Psoas muscle (tissue), 8 donors: Measurements from ENCODE around the gene SCO2. TPM values are rescaled to one million over a fixed set of nuclear protein-coding genes. Genes with fewer than 3 reads are reported as not detected.

Experiments used
- ATAC-seq, 4 donors: fragments of 200-7000 bp; cut with Tn5 transposase; one replicate each; pipeline ENCODE4 v1.9.1; 2020; ENCODE audit warnings: moderate library complexity in 3 of 4, mild to moderate bottlenecking in 2 of 4
- DNase-seq, 2 donors: peaks; one replicate each; pipeline ENCODE4 v3.0.0-alpha.2; 2020
- H3K27ac ChIP-seq: fragments of 200-600 bp; one replicate; pipeline ENCODE4 v1.8.0; 2022
- H3K27me3 ChIP-seq, 3 donors: fragments of 200-600 bp in 1 of 3; one replicate each; pipeline versions ENCODE4 v1.6.1 to v1.8.0; 2013 to 2022; ENCODE audit warnings: low read length in 2 of 3, mild to moderate bottlenecking in 2 of 3, moderate library complexity in 1 of 3; ENCODE audit not compliant: insufficient read depth in 3 of 3
- H3K36me3 ChIP-seq, 2 donors: fragments of 200-600 bp in 1 of 2; one replicate each; pipeline versions ENCODE4 v1.6.1 to v1.8.0; 2013 to 2022; ENCODE audit warnings: low read depth in 1 of 2, mild to moderate bottlenecking in 1 of 2, moderate library complexity in 1 of 2; ENCODE audit not compliant: insufficient read depth in 1 of 2
- H3K4me1 ChIP-seq: fragments of 200-600 bp; one replicate; pipeline ENCODE4 v1.8.0; 2022
- H3K4me3 ChIP-seq: fragments of 200-600 bp; one replicate; pipeline ENCODE4 v1.8.0; 2022; ENCODE audit warnings: mild to moderate bottlenecking
- H3K9me3 ChIP-seq: fragments of 200-600 bp; one replicate; pipeline ENCODE4 v1.8.0; 2022
- WGBS, 3 donors: extraction: QIAGEN DNeasy Blood & Tissue Kit; methylation state at CpG; one replicate each; pipeline versions ENCODE4 v1.1.6 to v1.1.7; 2013; 5-methylcytosine and 5-hydroxymethylcytosine counted together
- intact Hi-C, 2 donors: fragments of 100-400 bp; cut with DNase I; formaldehyde crosslinking; loops; one replicate each; pipeline versions ENCODE4 v1.11.0 to v1.14.2; 2022
- polyA plus RNA-seq, 3 donors: library from polyadenylated mRNA; stranded (reverse); fragments of 200-250 nt; gene quantifications; one replicate each; pipeline ENCODE4 v1.2.3, GENCODE V29; 2013
- total RNA-seq, 4 donors: library from RNA; stranded (reverse); fragmentation: NEBNext Ultra II Directional in 2 of 4; extraction: Animal tissue kit (Norgen Biotek cat#: 25700) in 2 of 4; gene quantifications; one replicate each; pipeline versions ENCODE4 v1.2.1 to v1.2.4, GENCODE V29; 2021 to 2023
- TF ChIP-seq, protein P1 (sequence below): fragments of 200-600 bp; IDR thresholded peaks from one replicate; pipeline ENCODE4 v1.8.0; 2022; ENCODE audit warnings: antibody characterized with exemption
- donor health status: healthy with polysubstance abuse.
- donor health status: DM: no; HTN: no; CAD: no; lungs with moderate emphysema.
- donor health status: Bipolar disorder and iron deficiency.
- donor health status: healthy.
- donor health status: DM: yes; HTN: yes; CAD: no.
- donor health status: DM: no; HTN: no; CAD: no.
- donor health status: DM: no; HTN: no; CAD: no.
- donor health status: DM: yes; HTN: yes; CAD: no.

SCO2 gene
- total and polyA plus RNA-seq, 7 donors = 0.97 to 1.00 (median 0.99) TPM; not detected in 4

DNA sequence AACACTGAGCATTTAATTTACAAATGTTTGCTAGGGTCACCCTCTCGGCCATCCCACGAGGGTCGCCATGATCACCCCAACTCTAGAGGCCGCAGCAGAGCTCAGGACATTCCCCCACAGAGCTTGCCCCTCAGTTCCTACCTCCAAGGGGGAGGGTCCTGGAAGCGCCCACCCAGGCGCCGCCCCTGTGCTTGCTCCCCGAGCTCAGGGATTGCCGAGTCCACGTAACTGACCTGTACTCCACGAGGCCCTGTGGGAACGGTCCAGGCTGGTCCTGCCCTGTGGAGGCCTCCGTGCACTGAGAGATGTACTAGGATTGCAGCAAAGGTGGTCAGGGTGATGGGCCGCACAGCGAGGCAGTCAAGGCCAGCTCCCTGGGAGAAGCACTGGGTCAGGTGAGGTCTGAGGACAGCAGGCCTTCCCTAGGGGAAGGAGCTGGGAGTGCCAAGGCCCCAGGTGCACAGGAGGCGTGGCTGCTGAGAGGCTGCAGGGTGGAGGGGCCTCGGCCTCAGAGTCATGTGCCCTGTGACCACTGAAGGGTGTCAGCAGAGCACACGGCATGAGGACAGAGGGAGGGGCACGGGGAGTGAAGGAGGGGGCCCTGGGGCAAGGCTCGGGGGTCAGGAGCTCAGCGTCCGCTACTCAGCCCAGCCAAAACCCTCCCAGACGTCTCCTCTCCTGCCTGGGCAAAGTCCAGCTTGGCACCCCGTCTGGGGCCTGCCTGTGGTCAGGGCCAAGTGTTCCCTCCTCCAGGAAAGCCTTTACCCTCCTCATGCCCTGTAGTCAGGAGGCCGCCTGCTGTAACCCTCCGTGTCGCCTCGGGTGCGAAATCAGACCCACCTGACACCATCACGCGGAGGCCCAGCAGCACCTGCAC is 41.2 kb downstream of the SCO2 start:
- Histone ChIP-seq H3K4me3 (no peak overlapping the region), H3K36me3 (no peaks in the 10 kb centered on the region), H3K9me3 (no peaks in the 10 kb centered on the region), H3K27ac (no peak overlapping the region), H3K4me1 (peaks cover 4% of the 10 kb centered on the region), H3K27me3 (peaks cover 0 to 65% (median 22%) of the 10 kb centered on the region in 3 donors)
- DNase-seq (no peak), ATAC-seq (no peak)
- intact Hi-C loops = no loop called here
- TF ChIP-seq, protein P1, sequence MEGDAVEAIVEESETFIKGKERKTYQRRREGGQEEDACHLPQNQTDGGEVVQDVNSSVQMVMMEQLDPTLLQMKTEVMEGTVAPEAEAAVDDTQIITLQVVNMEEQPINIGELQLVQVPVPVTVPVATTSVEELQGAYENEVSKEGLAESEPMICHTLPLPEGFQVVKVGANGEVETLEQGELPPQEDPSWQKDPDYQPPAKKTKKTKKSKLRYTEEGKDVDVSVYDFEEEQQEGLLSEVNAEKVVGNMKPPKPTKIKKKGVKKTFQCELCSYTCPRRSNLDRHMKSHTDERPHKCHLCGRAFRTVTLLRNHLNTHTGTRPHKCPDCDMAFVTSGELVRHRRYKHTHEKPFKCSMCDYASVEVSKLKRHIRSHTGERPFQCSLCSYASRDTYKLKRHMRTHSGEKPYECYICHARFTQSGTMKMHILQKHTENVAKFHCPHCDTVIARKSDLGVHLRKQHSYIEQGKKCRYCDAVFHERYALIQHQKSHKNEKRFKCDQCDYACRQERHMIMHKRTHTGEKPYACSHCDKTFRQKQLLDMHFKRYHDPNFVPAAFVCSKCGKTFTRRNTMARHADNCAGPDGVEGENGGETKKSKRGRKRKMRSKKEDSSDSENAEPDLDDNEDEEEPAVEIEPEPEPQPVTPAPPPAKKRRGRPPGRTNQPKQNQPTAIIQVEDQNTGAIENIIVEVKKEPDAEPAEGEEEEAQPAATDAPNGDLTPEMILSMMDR = no peak
- 80 to 84% (median 81%) methylated on average over 29 to 31 of the region's 31 CpGs for WGBS, 3 donors

DNA sequence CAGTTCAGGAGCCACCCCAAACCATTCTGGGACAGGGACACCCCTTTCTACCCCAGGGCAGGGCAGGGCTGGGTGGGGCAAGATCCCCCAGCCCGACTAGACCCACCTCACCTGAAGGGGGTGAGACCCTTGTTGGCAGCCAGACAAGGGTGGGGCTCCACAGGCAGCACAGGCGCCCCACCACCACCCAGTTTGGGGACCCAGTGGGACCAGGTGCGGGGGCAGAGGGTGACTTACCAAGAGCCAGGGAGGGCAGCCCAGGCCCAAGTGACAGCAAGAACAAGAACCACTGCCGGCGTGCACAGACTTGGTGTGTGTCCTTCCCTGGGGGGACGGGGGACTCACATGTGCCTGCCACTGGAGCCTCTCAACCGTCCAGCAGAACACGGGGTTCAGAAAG is 41.8 kb downstream of the SCO2 start:
- Histone ChIP-seq H3K27me3 (peaks cover 0 to 66% (median 25%) of the 10 kb centered on the region in 3 donors), H3K4me1 (peaks cover 4% of the 10 kb centered on the region), H3K36me3 (no peaks in the 10 kb centered on the region), H3K9me3 (no peaks in the 10 kb centered on the region), H3K4me3 (no peak overlapping the region), H3K27ac (no peak overlapping the region)
- WGBS, 3 donors = 82 to 85% (median 83%) methylated on average over 8 of the region's 8 CpGs
- TF ChIP-seq, protein P1 = no peak
- DNase-seq = no peak
- no peak for ATAC-seq
- intact Hi-C loops = no loop called here

DNA sequence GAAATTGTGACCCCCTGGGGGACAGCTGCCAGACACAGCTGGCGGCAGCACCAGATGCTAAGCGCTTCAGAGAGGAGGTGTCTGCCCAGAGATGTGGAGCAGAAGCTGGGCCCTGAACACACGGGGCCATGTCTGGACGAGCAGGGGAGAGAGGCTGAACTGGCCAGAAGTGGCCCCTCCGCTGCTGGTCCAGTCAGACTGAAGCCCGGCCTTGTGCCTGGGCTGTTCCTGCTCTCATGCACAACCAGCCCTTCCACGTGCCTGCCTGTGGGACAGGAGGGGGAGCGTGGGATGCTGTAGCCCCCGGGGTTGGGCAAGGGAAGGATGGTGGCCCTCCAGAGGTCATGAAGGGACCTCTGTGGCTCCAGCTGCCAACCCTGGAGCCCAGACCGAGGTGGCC is 42.3 kb downstream of the SCO2 start:
- intact Hi-C loops = no loop called here
- Histone ChIP-seq H3K4me3 (no peak overlapping the region), H3K9me3 (no peaks in the 10 kb centered on the region), H3K4me1 (peaks cover 4% of the 10 kb centered on the region), H3K27me3 (peaks cover 0 to 66% (median 26%) of the 10 kb centered on the region in 3 donors), H3K27ac (no peak overlapping the region), H3K36me3 (no peaks in the 10 kb centered on the region)
- 58 to 68% (median 65%) methylated on average over 8 to 10 of the region's 10 CpGs for WGBS, 3 donors
- ATAC-seq (no peak), DNase-seq (no peak)
- TF ChIP-seq, protein P1 = no peak

DNA sequence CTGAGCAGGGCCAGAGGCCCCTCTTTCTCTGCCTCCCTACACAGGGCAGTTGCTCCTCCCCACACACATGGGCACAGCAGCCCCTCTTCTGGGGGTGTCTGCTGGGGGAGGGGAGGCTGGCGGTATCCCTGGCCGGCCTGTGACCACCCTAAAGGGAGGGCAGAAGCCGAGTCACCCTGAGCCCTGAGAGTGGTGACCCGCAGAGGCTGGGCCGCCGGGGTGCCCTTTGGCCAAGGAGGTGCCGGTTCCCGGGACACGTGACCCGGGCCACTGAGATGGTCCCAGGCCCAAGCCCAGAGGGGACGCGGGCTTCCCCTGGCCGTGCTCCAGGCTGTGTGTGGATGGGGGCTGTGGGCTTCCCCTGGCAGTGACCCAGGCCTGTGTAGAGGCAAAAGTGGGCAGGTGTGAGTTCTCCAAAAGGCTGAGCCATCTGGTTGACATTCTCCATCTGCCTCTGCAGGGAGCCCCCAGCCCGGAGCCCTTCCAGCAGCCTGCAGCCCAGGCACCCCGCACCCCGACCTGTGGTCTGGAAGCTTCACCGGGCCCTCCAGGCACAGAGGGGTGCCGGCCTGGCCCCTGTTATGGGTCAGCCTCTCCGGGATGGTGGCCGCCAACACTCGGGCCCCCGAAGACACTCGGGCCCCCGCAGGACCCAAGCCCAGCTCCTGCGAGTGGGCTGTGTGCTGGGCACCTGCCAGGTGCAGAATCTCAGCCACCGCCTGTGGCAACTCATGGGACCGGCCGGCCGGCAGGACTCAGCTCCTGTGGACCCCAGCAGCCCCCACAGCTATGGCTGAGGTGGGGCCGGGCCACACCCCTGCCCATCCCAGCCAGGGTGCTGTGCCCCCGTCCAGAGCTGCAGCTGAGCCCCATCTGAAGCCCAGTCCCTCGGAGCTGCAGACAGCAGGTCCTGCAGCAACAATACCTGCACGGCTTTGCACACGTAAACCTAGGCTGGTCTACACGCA is 43.0 kb downstream of the SCO2 start:
- WGBS, 3 donors = 39 to 47% (median 40%) methylated on average over 35 of the region's 35 CpGs
- H3K4me1 ChIP-seq = peaks cover 4% of the 10 kb centered on the region
- TF ChIP-seq, protein P1 = no peak
- peaks cover 0 to 59% (median 26%) of the 10 kb centered on the region in 3 donors for H3K27me3 ChIP-seq
- DNase-seq = no peak
- intact Hi-C loops = no loop called here
- H3K36me3 ChIP-seq = no peaks in the 10 kb centered on the region
- ATAC-seq = no peak
- H3K9me3 ChIP-seq = no peaks in the 10 kb centered on the region
- peak overlapping the region; percentile 56 for H3K4me3 ChIP-seq
- H3K27ac ChIP-seq = no peak overlapping the region
